MM.1S (cell line): ENCODE results near the gene CUBN.

Experiments used
- CTCF ChIP-seq: fragments of 300-600 bp; sonication (generic); IDR thresholded peaks from 2 replicates; pipeline ENCODE4 v1.5.1; 2016; ENCODE audit warnings: antibody characterized with exemption, low read length, mixed read lengths
- EZH2 ChIP-seq: fragments of 300-600 bp; sonication (generic); optimal IDR thresholded peaks from 2 replicates; pipeline ENCODE3; 2017; ENCODE audit warnings: low read depth, mild to moderate bottlenecking, antibody characterized with exemption, low read length, mixed read lengths
- EZH2phosphoT487 ChIP-seq: fragments of 300-600 bp; sonication (generic); IDR thresholded peaks from 2 replicates; pipeline ENCODE4 v1.6.1; 2018; ENCODE audit warnings: antibody characterized with exemption, low read length

GRCh38 chr10:16954280-16955030 lies 175.2 kb downstream of the CUBN start:
- TF ChIP-seq CTCF (no peak), EZH2phosphoT487 (no peak), EZH2 (no peak)
